Neural progenitor cell (in vitro differentiated cells): ENCODE measurements around the gene CPNE2.

Experiments
- EZH2 ChIP-seq: fragments of 200-600 bp; sonication (generic); IDR thresholded peaks from 2 replicates; pipeline ENCODE4 v1.6.1; 2017; ENCODE audit warnings: antibody characterized with exemption, mild to moderate bottlenecking, moderate library complexity
- TF ChIP-seq, protein P1 (sequence below): fragments of 200-600 bp; sonication (generic); IDR thresholded peaks from 2 replicates; pipeline ENCODE4 v1.5.1; 2017; ENCODE audit warnings: antibody characterized with exemption, mild to moderate bottlenecking

GRCh38 chr16:57192146-57192545, 99.8 kb downstream of the CPNE2 start:
- TF ChIP-seq, protein P1, sequence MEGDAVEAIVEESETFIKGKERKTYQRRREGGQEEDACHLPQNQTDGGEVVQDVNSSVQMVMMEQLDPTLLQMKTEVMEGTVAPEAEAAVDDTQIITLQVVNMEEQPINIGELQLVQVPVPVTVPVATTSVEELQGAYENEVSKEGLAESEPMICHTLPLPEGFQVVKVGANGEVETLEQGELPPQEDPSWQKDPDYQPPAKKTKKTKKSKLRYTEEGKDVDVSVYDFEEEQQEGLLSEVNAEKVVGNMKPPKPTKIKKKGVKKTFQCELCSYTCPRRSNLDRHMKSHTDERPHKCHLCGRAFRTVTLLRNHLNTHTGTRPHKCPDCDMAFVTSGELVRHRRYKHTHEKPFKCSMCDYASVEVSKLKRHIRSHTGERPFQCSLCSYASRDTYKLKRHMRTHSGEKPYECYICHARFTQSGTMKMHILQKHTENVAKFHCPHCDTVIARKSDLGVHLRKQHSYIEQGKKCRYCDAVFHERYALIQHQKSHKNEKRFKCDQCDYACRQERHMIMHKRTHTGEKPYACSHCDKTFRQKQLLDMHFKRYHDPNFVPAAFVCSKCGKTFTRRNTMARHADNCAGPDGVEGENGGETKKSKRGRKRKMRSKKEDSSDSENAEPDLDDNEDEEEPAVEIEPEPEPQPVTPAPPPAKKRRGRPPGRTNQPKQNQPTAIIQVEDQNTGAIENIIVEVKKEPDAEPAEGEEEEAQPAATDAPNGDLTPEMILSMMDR, result no peak
- no peak for TF ChIP-seq EZH2
